Endothelial cell of umbilical vein (primary cell): ENCODE data around the gene CYBC1. TPM values are rescaled to one million over a fixed set of nuclear protein-coding genes. Genes with fewer than 3 reads are reported as not detected.

ENCODE experiments used
- BruUV-seq: library from RNA; stranded (reverse); fragments of 400-500 nt; replicated peaks from 2 replicates; lab custom pipeline; 2021; lab: Mats Ljungman, UMichigan
- CTCF ChIA-PET: fragments of 300-600, 350-600 bp; sonication (Branson Sonifier 250); formaldehyde crosslinking; loops from one replicate; lab custom pipeline; 2021; ENCODE audit warnings: antibody characterized with exemption, inconsistent platforms; lab: Charles Lee
- POLR2A ChIA-PET: fragments of 300-600, 350-600 bp; sonication (Branson Sonifier 250); formaldehyde crosslinking; loops from one replicate; lab custom pipeline; 2021; ENCODE audit warnings: antibody characterized with exemption, inconsistent platforms; lab: Charles Lee
- DNase-seq: peaks from one replicate; pipeline ENCODE4 v3.0.0-alpha.2; 2011; ENCODE audit warnings: low read depth, low spot score
- FAIRE-seq: peaks from 2 replicates; lab custom pipeline; 2011; peaks lifted over from hg19 to GRCh38; lab: Jason Lieb, UNC
- H2AFZ ChIP-seq: 2 replicates; pipeline ENCODE4 v1.6.0; 2012; ENCODE audit warnings: low read depth, low read length, control low read depth, inconsistent platforms
- H3K27ac ChIP-seq: 2 replicates; pipeline ENCODE4 v1.5.1; 2011; ENCODE audit warnings: low read depth, mild to moderate bottlenecking, control low read depth, low read length, moderate library complexity; ENCODE audit not compliant: insufficient read depth
- H3K27me3 ChIP-seq, 2 experiments: 2 replicates each; pipeline versions ENCODE4 v1.6.0 to v1.6.1; 2011; ENCODE audit warnings: low read length in 2 of 2, mixed read lengths in 1 of 2; ENCODE audit not compliant: control insufficient read depth in 2 of 2, insufficient read depth in 2 of 2
- H3K36me3 ChIP-seq, 2 experiments: 2 replicates in 1 of 2; 3 replicates in 1 of 2; pipeline ENCODE4 v1.5.1; 2011; ENCODE audit warnings: low read length in 2 of 2, mild to moderate bottlenecking in 1 of 2, moderate library complexity in 1 of 2; ENCODE audit not compliant: control insufficient read depth in 2 of 2, insufficient read depth in 2 of 2; ENCODE audit errors: extremely low read depth in 1 of 2
- H3K4me1 ChIP-seq: 3 replicates; pipeline ENCODE4 v1.5.1; 2011; ENCODE audit warnings: mild to moderate bottlenecking, low read length; ENCODE audit not compliant: control insufficient read depth, insufficient read depth; ENCODE audit errors: extremely low read depth
- H3K4me2 ChIP-seq: 2 replicates; pipeline ENCODE4 v1.6.1; 2011; ENCODE audit warnings: low read length, control low read depth, mixed read lengths; ENCODE audit not compliant: insufficient read depth
- H3K4me3 ChIP-seq, 3 experiments: fragments of 200-600 bp in 1 of 3; sonication (generic), shearing (Covaris generic) in 1 of 3; replicated peaks in 1 of 3; 2 replicates each; pipeline ENCODE4 v1.5.1; 2011 to 2016; ENCODE audit warnings: control low read depth in 3 of 3, low read length in 3 of 3, mild to moderate bottlenecking in 2 of 3, inconsistent platforms in 1 of 3, low read depth in 1 of 3, moderate library complexity in 1 of 3; ENCODE audit not compliant: insufficient read depth in 1 of 3
- H3K79me2 ChIP-seq: 2 replicates; pipeline ENCODE4 v1.6.0; 2012; ENCODE audit warnings: low read length, inconsistent platforms; ENCODE audit not compliant: control insufficient read depth, insufficient read depth
- H3K9ac ChIP-seq: replicated peaks from 2 replicates; pipeline ENCODE3; 2011; ENCODE audit warnings: low read length, control low read depth; ENCODE audit not compliant: insufficient read depth; ENCODE audit errors: extremely low read depth
- H3K9me1 ChIP-seq: replicated peaks from 3 replicates; pipeline ENCODE4 v1.6.0; 2011; ENCODE audit warnings: mild to moderate bottlenecking, low read length; ENCODE audit not compliant: control insufficient read depth, insufficient read depth; ENCODE audit errors: extremely low read depth
- H3K9me3 ChIP-seq: replicated peaks from 2 replicates; pipeline ENCODE4 v1.5.1; 2012; ENCODE audit warnings: low read length, inconsistent platforms; ENCODE audit not compliant: control insufficient read depth, insufficient read depth
- H4K20me1 ChIP-seq: replicated peaks from 2 replicates; pipeline ENCODE3; 2011; ENCODE audit warnings: mild to moderate bottlenecking, low read length; ENCODE audit not compliant: control insufficient read depth, insufficient read depth; ENCODE audit errors: extremely low read depth
- EZH2 ChIP-seq: IDR thresholded peaks from 2 replicates; pipeline ENCODE4 v1.6.1; 2012; ENCODE audit warnings: borderline replicate concordance, low read depth, mild to moderate bottlenecking, moderate library complexity, low read length, inconsistent platforms; ENCODE audit not compliant: severe bottlenecking
- FOS ChIP-seq: IDR thresholded peaks from 2 replicates; pipeline ENCODE4 v1.6.1; 2011; ENCODE audit warnings: mild to moderate bottlenecking, low read length, moderate library complexity, borderline replicate concordance; ENCODE audit not compliant: insufficient read depth
- GATA2 ChIP-seq: IDR thresholded peaks from 2 replicates; pipeline ENCODE4 v1.7.0; 2011; ENCODE audit warnings: low read depth, mild to moderate bottlenecking, moderate library complexity, mixed read lengths, low read length; ENCODE audit not compliant: insufficient read length, insufficient read depth
- JUN ChIP-seq: IDR thresholded peaks from 2 replicates; pipeline ENCODE4 v1.6.1; 2011; ENCODE audit warnings: borderline replicate concordance, low read depth; ENCODE audit not compliant: insufficient read length, insufficient read depth
- MYC ChIP-seq: IDR thresholded peaks from one replicate; pipeline ENCODE4 v1.6.1; 2011; ENCODE audit warnings: mild to moderate bottlenecking, low read depth, low read length
- POLR2A ChIP-seq: IDR thresholded peaks from 2 replicates; pipeline ENCODE4 v1.6.1; 2012; ENCODE audit warnings: low read depth, mild to moderate bottlenecking, control low read depth, low read length
- POLR2AphosphoS5 ChIP-seq: IDR thresholded peaks from 2 replicates; pipeline ENCODE4 v1.6.1; 2012; ENCODE audit warnings: low read depth, mild to moderate bottlenecking, control low read depth, low read length, moderate library complexity; ENCODE audit not compliant: insufficient read depth
- dilution Hi-C: fragments of 300-500 bp; cut with MboI; formaldehyde crosslinking; loops from one replicate; pipeline ENCODE4 v1.15.0; 2019; ENCODE audit warnings: low sequenced_read_pairs; ENCODE audit not compliant: extremely low pct_ligation_motif_present
- intact Hi-C: fragments of 100-400 bp; cut with micrococcal nuclease; formaldehyde crosslinking; loops from one replicate; pipeline ENCODE4 v1.10.0; 2022
- polyA plus RNA-seq, 4 experiments: library from polyadenylated mRNA; depleted of rRNA in 3 of 4; stranded (reverse) in 3 of 4; unstranded in 1 of 4; fragments of >200 nt; gene quantifications; 2 replicates each; pipeline versions ENCODE4 v1.2.1 to v1.2.3, GENCODE V29; 2011 to 2012; ENCODE audit warnings: missing spikeins in 1 of 4
- total RNA-seq: library from RNA; stranded (reverse); gene quantifications from 2 replicates; pipeline ENCODE4 v1.2.3, GENCODE V29; 2021
- TF ChIP-seq, protein P1 (sequence below): IDR thresholded peaks from 2 replicates; pipeline ENCODE4 v1.6.1; 2011; ENCODE audit not compliant: insufficient read depth, insufficient read length
- TF ChIP-seq, protein P2 (sequence below), 2 donors: IDR thresholded peaks; 1 replicate in 1 of 2; 2 replicates in 1 of 2; pipeline ENCODE4 v1.5.1; 2011; ENCODE audit warnings: low read length in 2 of 2, mild to moderate bottlenecking in 2 of 2, moderate library complexity in 2 of 2, control low read depth in 1 of 2, inconsistent platforms in 1 of 2, low read depth in 1 of 2; ENCODE audit not compliant: insufficient read depth in 1 of 2; ENCODE audit errors: extremely low read depth in 1 of 2

The CYBC1 gene
- total and polyA plus RNA-seq, 2 donors (not counting 3 experiments of a cell fraction or from before 2014, with no cell fraction given) = 71.8 to 81.5 TPM

DNA sequence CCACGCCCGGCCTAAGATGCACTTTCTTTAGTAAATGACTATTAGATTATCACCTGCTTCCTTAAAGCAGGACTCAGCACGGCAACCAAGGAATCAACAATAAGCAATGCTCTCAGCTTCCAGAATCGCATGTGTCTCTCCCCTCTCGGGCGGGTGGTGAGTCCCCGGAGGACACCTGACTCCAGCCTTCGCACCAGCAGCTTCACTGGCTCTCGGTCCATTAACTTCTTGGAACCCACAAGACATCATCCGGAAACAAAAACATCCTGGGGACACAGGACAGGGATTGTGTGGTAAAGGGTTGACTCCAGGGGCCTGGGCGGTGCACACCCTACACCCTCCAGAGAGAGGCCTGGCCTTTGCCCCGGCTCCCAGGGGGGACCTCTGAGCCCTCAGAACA, 56.3 kb downstream of the CYBC1 start:
- DNase-seq = no peak
- Histone ChIP-seq H3K4me3 (no peak overlapping the region), H2AFZ (no peak overlapping the region), H3K9me3 (no peaks in the 10 kb centered on the region), H3K79me2 (no peaks in the 10 kb centered on the region), H3K27me3 (no peaks in the 10 kb centered on the region), H3K9me1 (no peaks in the 10 kb centered on the region), H4K20me1 (no peaks in the 10 kb centered on the region), H3K27ac (no peak overlapping the region), H3K36me3 (no peaks in the 10 kb centered on the region), H3K4me2 (no peak overlapping the region), H3K9ac (no peak overlapping the region), H3K4me1 (no peaks in the 10 kb centered on the region)
- TF ChIP-seq, protein P1, sequence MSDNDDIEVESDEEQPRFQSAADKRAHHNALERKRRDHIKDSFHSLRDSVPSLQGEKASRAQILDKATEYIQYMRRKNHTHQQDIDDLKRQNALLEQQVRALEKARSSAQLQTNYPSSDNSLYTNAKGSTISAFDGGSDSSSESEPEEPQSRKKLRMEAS = no peak
- TF ChIP-seq FOS = no peak
- TF ChIP-seq EZH2 = no peak
- TF ChIP-seq POLR2AphosphoS5 = no peak
- no peak for TF ChIP-seq POLR2A
- TF ChIP-seq, protein P2, sequence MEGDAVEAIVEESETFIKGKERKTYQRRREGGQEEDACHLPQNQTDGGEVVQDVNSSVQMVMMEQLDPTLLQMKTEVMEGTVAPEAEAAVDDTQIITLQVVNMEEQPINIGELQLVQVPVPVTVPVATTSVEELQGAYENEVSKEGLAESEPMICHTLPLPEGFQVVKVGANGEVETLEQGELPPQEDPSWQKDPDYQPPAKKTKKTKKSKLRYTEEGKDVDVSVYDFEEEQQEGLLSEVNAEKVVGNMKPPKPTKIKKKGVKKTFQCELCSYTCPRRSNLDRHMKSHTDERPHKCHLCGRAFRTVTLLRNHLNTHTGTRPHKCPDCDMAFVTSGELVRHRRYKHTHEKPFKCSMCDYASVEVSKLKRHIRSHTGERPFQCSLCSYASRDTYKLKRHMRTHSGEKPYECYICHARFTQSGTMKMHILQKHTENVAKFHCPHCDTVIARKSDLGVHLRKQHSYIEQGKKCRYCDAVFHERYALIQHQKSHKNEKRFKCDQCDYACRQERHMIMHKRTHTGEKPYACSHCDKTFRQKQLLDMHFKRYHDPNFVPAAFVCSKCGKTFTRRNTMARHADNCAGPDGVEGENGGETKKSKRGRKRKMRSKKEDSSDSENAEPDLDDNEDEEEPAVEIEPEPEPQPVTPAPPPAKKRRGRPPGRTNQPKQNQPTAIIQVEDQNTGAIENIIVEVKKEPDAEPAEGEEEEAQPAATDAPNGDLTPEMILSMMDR (IDR thresholded peaks at IDR 0.05; ENCODE audit: extremely low read depth in 1 of 2, insufficient read depth in 1 of 2, low read depth in 1 of 2, low read length in 2 of 2) = no peak
- no peak for TF ChIP-seq GATA2
- no peak for TF ChIP-seq MYC
- no peak for TF ChIP-seq JUN
- ChIA-PET POLR2A (no interaction called here), CTCF (no interaction called here)
- dilution Hi-C loops = no loop called here
- BruUV-seq = no TSS peak
- FAIRE-seq = no peak
- intact Hi-C loops = no loop called here
